Prostate gland (tissue), 2 donors: ENCODE results near the gene SCRT2. TPM values are rescaled to one million over a fixed set of nuclear protein-coding genes. Genes with fewer than 3 reads are reported as not detected.
"Not testable (repeated sequence)": the region's sequence is repeated elsewhere in the genome, so short reads cannot be mapped to it uniquely, and the experiment has no call there.

Experiments
- DNase-seq: peaks from one replicate; pipeline ENCODE4 v3.0.0-alpha.2; 2019; ENCODE audit warnings: low spot score
- H3K27ac ChIP-seq, 2 donors: fragments of 200-600 bp; sonication (generic); 2 replicates each; pipeline ENCODE4 v1.5.1; 2017 to 2019
- H3K27me3 ChIP-seq: fragments of 200-600 bp; sonication (generic); replicated peaks from 2 replicates; pipeline ENCODE4 v1.5.1; 2019; ENCODE audit not compliant: insufficient read depth
- H3K36me3 ChIP-seq, 2 donors: fragments of 200-600 bp; sonication (generic); 1 replicate in 1 of 2; 2 replicates in 1 of 2; pipeline versions ENCODE4 v1.5.1 to v1.8.1; 2017 to 2019
- H3K4me1 ChIP-seq: fragments of 200-600 bp; sonication (generic); replicated peaks from 2 replicates; pipeline ENCODE4 v1.5.1; 2019
- H3K4me3 ChIP-seq, 2 donors: fragments of 200-600 bp; sonication (generic); 2 replicates each; pipeline ENCODE4 v1.5.1; 2017 to 2019
- H3K9me3 ChIP-seq: fragments of 200-600 bp; sonication (generic); 2 replicates; pipeline ENCODE4 v1.5.1; 2017
- CTCF ChIP-seq, 4 experiments: fragments of 200-600 bp in 2 of 4; fragments of 450-650 bp in 2 of 4; sonication (generic) in 2 of 4; IDR thresholded peaks; 1 replicate in 3 of 4; 2 replicates in 1 of 4; pipeline ENCODE4 v1.5.1; 2016 to 2019; ENCODE audit warnings: antibody characterized with exemption in 4 of 4, mild to moderate bottlenecking in 2 of 4, moderate library complexity in 2 of 4
- POLR2A ChIP-seq: fragments of 450-650 bp; IDR thresholded peaks from one replicate; pipeline ENCODE4 v1.6.1; 2016; ENCODE audit warnings: antibody characterized with exemption, mild to moderate bottlenecking
- POLR2AphosphoS5 ChIP-seq: sonication (generic); formaldehyde crosslinking; IDR thresholded peaks from one replicate; pipeline ENCODE4 v1.6.1; 2017; ENCODE audit warnings: antibody characterized with exemption
- WGBS: methylation state at CpG from one replicate; pipeline ENCODE4 v1.1.5; 2018; 5-methylcytosine and 5-hydroxymethylcytosine counted together
- intact Hi-C: fragments of 100-400 bp; cut with DNase I; formaldehyde crosslinking; loops from one replicate; pipeline ENCODE4 v1.14.2; 2022
- total RNA-seq, 2 donors: library from RNA; depleted of rRNA; stranded (reverse); fragments of >200 nt; gene quantifications; one replicate each; pipeline ENCODE4 v1.1.0, GENCODE V29; 2016

Gene SCRT2
- total RNA-seq, result under 1 TPM in 1 of 2 donors, not detected in 1; 0.17 TPM

DNA sequence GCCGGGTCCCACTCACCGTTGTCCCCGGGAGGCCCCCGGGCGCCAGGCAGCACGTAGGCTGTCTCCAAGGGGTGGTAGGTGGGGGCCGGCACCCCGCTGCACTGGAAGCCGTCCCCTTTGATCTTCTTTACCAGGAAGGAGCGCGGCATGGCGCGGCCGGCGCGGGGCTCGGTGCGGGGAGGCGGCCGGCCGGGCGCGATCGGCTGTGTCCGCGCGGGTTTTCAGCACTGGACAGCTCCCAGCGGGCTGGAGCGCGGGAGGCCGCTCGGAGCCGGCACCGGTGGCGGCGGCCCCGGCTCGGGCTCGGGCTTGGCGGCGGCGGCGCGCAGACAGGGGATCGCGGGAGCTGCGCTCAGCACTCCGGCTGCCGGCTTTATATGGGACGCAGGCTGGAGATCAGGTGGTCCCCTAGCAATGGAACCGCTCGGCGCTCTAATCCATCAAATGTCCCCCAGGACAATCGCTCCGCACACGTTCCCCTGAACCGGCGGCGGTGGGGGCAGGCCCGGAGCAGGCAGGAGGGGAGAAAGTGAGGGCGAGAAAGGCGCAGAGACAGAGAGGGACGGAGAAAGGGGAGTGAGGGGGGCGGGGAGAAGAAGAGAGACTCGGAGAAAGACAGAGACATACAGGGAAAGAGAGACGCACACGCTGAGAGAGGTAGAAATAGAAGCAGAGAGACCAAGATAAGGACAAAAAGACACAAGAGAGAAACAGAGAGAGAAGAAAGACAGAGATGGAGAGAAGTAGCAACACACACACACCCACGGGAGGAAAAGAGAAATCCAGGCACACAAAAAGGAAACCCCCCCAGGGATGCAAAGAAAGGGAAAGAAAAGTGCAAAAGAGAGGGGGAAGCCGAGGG, at the start of gene SCRT2:
TSS of gene SCRT2 (minus strand) at position 350 of the 862 bp plus-strand sequence. CDS start at position 149, 201 bp downstream.
- no peak for TF ChIP-seq CTCF (IDR thresholded peaks at IDR 0.05)
- TF ChIP-seq POLR2A, result no peak
- TF ChIP-seq POLR2AphosphoS5, result no peak
- Histone ChIP-seq H3K27me3 (no peaks in the 10 kb centered on the region), H3K36me3 (no peaks in the 10 kb centered on the region), H3K4me1 (no peaks in the 10 kb centered on the region), H3K27ac (no peak within 1 kb of the TSS), H3K4me3 (no peak within 1 kb of the TSS), H3K9me3 (no peaks in the 10 kb centered on the region)
- 1% methylated on average over 51 of the region's 69 CpGs for WGBS
- intact Hi-C loops, result no loop called here
- DNase-seq, result peak; percentile 76

DNA sequence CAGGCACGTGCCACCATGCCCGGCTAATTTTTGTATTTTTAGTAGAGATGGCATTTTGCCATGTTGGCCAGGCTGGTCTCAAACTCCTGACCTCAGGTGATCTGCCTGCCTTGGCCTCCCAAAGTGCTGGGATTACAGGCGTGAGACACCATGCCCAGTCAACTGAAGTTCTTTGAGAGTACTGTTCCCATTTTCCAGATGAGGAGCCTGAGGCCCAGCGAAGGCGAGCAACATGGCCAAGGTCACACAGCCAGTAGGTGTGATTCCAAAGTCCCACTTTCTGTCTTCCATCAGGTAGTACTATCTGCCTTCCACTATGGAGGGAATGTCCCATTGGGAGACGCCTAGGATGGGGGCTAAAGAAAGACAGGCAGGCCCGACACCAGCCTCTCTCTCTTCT, 49.2 kb upstream of the SCRT2 start:
- not testable (repeated sequence) for DNase-seq, H3K4me3 ChIP-seq, H3K27ac ChIP-seq, H3K27me3 ChIP-seq, H3K4me1 ChIP-seq, H3K9me3 ChIP-seq, H3K36me3 ChIP-seq
- intact Hi-C loops, result loop anchor here (5.0 kb wide), 1 partner anchor 72 kb away; the partner anchor contains the start of gene SRXN1
- WGBS, result 92% methylated on average over 7 of the region's 7 CpGs

- 53% methylated on average over 8 of the region's 8 CpGs for WGBS
- DNase-seq, result peak; percentile 43
These were observed 48.2 kb upstream of the SCRT2 start for GRCh38 chr20:723756-724155.

DNA sequence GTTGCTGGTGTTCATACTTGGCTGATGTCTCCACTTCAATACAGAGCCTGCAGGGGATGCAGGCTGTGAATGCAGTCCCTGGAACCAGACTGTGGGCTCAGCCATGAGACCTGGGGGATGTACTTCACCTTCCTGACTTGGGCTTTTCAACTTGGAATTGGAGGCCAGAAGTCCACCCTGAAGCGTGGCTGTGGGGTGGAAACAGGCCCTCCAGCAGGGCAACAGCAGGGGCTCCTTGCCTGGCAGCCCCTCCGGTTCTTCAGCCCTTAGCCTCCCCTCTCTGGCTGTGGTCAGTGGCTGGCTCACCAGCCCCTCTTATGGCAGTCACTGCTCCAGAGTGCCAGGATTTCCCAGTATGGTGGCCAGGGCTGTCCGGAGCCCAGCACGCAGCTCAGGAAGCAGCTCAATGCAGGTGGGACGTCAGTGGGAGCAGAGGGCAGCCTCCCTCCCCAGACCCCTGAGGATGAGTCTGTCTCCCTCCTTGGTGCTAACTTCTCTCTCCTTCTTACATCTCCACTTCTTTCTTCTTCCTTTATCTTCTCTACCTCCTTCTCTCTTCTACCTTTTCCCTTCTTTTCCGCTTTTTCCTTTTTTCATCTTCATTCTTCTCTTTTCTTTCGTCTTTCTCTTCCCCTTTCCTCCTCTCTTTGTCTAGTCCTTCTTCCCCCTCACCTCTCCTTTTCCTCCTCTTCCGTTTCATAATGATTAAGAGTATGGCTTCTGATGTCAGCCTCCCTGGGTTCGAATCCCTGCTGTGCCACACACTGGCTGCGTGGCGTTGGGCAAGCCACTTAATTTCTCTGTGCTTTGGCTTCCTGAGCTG, 47.4 kb upstream of the SCRT2 start:
- Histone ChIP-seq H3K36me3 (no peaks in the 10 kb centered on the region), H3K27me3 (peaks cover 3% of the 10 kb centered on the region), H3K4me3 (no peak overlapping the region), H3K4me1 (no peaks in the 10 kb centered on the region), H3K9me3 (no peaks in the 10 kb centered on the region), H3K27ac (no peak overlapping the region)
- intact Hi-C loops, result no loop called here
- TF ChIP-seq POLR2A (no peak), POLR2AphosphoS5 (no peak), CTCF (IDR thresholded peaks at IDR 0.05) (no peak)
- WGBS, result 90% methylated on average over 10 of the region's 11 CpGs
- no peak for DNase-seq

More at GRCh38 chr20:723756-724155, 48.2 kb upstream of the SCRT2 start:
- no peak for TF ChIP-seq POLR2AphosphoS5
- no peak for TF ChIP-seq CTCF (IDR thresholded peaks at IDR 0.05)
- no peak for TF ChIP-seq POLR2A
- no peaks in the 10 kb centered on the region for H3K9me3 ChIP-seq
- H3K36me3 ChIP-seq, result no peaks in the 10 kb centered on the region
- H3K27me3 ChIP-seq, result peaks cover 3% of the 10 kb centered on the region
- intact Hi-C loops, result no loop called here
- no peak overlapping the region for H3K27ac ChIP-seq
- H3K4me3 ChIP-seq, result no peak overlapping the region
- H3K4me1 ChIP-seq, result no peaks in the 10 kb centered on the region

- Histone ChIP-seq H3K36me3 (no peaks in the 10 kb centered on the region), H3K27ac (no peak overlapping the region), H3K4me3 (no peak overlapping the region), H3K4me1 (no peaks in the 10 kb centered on the region), H3K9me3 (no peaks in the 10 kb centered on the region), H3K27me3 (peaks cover 3% of the 10 kb centered on the region)
- WGBS, result 94% methylated on average over 4 of the region's 4 CpGs
- TF ChIP-seq POLR2AphosphoS5, result no peak
- TF ChIP-seq CTCF (IDR thresholded peaks at IDR 0.05), result no peak
- TF ChIP-seq POLR2A, result no peak
- no peak for DNase-seq
- intact Hi-C loops, result no loop called here
These were observed 46.3 kb upstream of the SCRT2 start for GRCh38 chr20:721876-722275.
